Fibroblast of pulmonary artery (primary cell): Measurements from ENCODE around the gene OXER1.

Experiments
- DNase-seq: peaks from one replicate; pipeline ENCODE4 v3.0.0-alpha.2; 2010; ENCODE audit warnings: low read depth
- H3K4me3 ChIP-seq: replicated peaks from 2 replicates; pipeline ENCODE4 v1.5.1; 2011; ENCODE audit warnings: low read depth, mild to moderate bottlenecking, control low read depth, low read length, moderate library complexity
- TF ChIP-seq, protein P1 (sequence below): IDR thresholded peaks from 2 replicates; pipeline ENCODE4 v1.5.1; 2011; ENCODE audit warnings: mild to moderate bottlenecking, control low read depth, low read length, inconsistent platforms; ENCODE audit errors: missing control alignments

OXER1 gene

DNA sequence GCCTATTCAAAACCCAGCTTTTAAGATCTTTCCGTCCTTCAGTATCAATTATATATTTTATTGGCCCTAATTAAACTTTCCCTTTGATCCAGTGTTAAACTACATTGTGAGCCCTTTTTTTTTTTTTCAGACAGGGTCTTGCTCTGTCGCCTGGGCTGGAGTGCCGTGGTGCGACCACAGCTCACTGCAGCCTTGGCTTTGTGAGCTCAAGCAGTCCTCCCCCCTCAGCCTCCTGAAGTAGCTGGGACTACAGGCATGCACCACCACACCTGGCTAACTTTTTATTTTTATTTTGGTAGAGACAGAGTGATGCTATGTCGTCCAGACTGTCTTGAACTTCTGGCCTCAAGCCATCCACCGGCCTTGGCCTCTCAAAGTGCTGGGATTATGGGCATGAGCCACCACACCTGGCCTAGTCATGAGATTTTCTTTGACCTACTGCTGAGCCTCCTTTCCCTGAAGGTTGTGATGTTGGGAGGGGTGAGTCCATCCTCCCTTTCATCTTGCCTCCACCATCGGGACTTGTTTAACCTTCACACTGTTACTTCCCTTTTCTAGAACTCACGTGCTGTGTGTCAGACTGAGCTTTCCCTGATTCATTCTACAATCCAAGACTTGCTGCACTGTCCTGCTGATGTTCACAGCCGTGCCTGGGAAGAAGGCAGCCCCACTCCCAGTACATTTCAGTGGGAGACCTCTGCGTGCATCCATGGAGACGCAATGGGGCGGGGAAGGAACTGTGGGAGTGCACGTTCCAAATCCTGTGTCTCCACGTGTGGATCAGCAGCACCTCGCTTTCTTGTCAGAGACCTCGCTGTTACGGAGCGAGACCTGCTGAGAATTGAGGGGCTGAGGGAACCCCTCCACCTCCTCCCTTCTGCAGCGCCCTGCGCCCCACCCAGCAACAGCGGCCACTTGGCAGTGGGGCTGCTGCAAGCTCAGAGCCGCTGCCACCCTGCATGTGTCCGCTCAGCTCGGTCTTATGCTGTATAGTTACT lies 10.8 kb downstream of the OXER1 start:
- TF ChIP-seq, protein P1, sequence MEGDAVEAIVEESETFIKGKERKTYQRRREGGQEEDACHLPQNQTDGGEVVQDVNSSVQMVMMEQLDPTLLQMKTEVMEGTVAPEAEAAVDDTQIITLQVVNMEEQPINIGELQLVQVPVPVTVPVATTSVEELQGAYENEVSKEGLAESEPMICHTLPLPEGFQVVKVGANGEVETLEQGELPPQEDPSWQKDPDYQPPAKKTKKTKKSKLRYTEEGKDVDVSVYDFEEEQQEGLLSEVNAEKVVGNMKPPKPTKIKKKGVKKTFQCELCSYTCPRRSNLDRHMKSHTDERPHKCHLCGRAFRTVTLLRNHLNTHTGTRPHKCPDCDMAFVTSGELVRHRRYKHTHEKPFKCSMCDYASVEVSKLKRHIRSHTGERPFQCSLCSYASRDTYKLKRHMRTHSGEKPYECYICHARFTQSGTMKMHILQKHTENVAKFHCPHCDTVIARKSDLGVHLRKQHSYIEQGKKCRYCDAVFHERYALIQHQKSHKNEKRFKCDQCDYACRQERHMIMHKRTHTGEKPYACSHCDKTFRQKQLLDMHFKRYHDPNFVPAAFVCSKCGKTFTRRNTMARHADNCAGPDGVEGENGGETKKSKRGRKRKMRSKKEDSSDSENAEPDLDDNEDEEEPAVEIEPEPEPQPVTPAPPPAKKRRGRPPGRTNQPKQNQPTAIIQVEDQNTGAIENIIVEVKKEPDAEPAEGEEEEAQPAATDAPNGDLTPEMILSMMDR, result no peak
- no peak for DNase-seq
- no peak overlapping the region for H3K4me3 ChIP-seq

- H3K4me3 ChIP-seq, result no peak overlapping the region
- TF ChIP-seq, protein P1, result no peak
- DNase-seq, result no peak
These were observed 11.6 kb downstream of the OXER1 start for GRCh38 chr2:42752314-42752713.

- TF ChIP-seq, protein P1, result no peak
- H3K4me3 ChIP-seq, result no peak overlapping the region
- DNase-seq, result no peak
These were observed 15.1 kb downstream of the OXER1 start for GRCh38 chr2:42748840-42749239.

GRCh38 chr2:42747422-42747821 lies 16.5 kb downstream of the OXER1 start:
- TF ChIP-seq, protein P1, result no peak
- H3K4me3 ChIP-seq, result no peak overlapping the region
- no peak for DNase-seq

DNA sequence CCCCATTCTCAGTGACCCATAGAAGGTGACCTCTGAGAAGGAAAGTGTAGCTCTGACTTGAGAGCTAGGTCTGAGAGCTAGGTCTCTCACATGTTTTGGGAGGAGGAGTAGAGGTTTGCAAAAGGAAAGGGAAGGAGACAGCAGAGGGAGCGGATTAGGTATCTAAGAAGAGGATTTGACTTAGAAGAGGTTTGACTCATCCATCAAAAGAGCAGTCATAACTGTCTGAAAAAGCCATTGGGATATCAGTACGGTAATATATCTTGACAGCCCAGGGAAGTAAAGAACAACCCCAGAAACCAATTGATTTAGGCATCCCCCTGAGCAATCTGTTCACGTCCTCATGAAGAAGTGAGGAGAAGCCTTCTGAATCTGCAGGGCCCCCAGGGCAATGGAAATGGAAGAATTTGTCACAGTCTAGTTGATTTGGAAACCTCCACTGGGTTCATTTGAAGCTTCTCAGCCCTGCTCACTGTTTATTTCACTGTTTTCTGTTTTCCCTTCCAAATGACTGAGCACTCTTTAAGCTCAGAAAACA lies 19.3 kb downstream of the OXER1 start:
- TF ChIP-seq, protein P1, result no peak
- DNase-seq, result no peak
- H3K4me3 ChIP-seq, result no peak overlapping the region

GRCh38 chr2:42743659-42743990 lies 20.3 kb downstream of the OXER1 start:
- DNase-seq, result no peak
- TF ChIP-seq, protein P1, result no peak
- no peak overlapping the region for H3K4me3 ChIP-seq
